DMS79 treated with DMSO at 0.1 percent for 48 hours (cell line): ENCODE results near the gene ADGRA1.
"Not testable (repeated sequence)": the region's sequence is repeated elsewhere in the genome, so short reads cannot be mapped to it uniquely, and the experiment has no call there.

Experiments
- DNase-seq: peaks from one replicate; lab custom pipeline; 2025; lab: John Stamatoyannopoulos, UW

ADGRA1 gene

GRCh38 chr10:133143546-133143945 lies 55.8 kb downstream of the ADGRA1 start:
- DNase-seq = no peak

- no peak for DNase-seq
These were observed 57.0 kb downstream of the ADGRA1 start for GRCh38 chr10:133144771-133145170.

DNA sequence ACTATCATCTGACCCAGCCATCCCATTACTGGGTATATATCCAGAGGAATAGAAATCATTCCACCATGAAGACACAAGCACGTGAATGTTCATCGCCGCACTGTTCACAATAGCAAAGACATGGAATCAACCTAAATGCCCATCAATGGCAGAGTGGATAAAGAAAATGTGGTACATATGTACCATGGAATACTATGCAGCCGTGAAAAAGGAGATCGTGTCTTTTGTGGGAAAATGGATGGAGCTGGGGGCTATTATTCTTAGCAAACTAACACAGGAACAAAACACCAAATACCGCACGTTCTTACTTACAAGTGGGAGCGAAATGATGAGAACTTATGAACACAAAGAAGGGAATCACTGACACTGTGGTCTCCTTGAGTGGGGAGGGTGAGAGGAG lies 62.5 kb downstream of the ADGRA1 start:
- DNase-seq = no peak

DNA sequence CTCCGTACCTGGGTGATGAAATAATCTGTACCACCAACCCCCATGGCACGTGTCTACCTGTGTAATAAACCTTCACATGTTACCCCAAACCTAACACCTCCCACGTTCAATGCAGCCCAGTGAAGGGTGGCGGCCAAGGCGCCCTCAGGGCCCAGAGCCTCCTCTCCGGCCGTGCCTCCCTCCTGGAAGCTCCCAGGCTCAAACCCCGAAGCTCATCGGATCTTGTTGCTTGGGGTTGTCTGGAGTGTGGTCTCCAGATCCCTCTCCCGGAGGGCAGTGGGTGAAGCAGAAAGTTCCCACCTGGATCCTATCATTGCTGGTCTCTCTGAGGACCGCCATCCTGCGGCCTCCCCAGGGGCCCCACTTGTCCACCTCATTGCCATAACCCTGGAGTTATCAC lies 62.9 kb downstream of the ADGRA1 start:
- no peak for DNase-seq

DNA sequence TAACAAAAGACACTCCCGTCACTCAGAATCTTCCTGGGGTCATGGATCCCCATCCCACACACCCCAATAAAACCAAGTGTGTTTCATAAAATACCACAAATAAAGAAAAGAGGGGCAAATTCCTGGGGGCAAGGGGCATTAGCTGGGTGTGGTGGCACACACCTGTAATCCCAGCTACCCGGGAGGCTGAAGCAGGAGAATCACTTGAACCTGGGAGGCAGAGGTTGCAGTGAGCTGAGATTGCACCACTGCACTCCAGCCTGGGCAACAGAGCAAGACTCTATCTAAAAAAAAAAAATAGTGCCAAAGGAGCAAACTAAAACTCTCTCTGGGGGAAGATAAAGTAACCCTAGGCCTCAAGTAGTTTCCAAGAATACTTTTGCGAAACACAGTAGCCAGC lies 63.3 kb downstream of the ADGRA1 start:
- not testable (repeated sequence) for DNase-seq

DNA sequence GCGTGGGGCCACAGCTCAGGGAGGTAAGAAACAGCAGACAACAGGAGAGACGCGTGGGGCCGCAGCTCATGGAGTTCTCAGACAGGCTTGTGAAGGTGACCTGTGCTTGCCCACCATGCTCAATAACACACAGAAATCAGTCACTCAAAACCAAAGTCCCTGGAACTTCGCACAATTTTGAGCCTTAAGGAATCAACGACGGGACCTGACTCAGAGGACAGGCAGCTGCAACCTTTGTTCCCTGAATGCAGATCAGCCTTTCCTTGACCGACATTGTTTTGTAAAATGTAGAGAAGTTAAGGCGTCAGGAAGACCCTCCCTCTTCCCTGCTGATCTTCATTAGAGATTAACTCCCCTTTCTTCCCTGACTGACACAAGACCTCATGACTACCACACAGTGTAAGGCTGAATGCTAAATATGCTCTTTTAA lies 63.8 kb downstream of the ADGRA1 start:
- DNase-seq = no peak

DNA sequence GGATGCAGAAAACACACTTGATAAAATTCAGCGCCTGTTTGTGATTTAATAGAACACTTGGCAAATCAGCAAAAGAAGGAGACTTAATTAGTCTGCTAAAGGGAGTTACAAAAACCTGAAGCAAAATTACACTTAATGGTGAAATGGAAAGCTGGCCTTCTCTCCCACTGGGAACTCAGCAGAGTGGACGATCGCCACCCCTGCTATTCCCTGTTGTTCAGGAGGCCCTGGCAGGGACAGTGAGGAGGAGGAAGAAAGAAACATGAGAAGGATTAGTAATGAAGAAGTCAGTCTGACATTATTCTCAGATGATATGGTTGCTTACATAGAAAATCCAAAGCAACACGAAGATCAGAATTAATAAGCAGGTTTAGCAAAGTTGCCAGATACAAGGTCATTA lies 66.7 kb downstream of the ADGRA1 start:
- no peak for DNase-seq

GRCh38 chr10:133154996-133155778 lies 67.5 kb downstream of the ADGRA1 start:
- no peak for DNase-seq

DNA sequence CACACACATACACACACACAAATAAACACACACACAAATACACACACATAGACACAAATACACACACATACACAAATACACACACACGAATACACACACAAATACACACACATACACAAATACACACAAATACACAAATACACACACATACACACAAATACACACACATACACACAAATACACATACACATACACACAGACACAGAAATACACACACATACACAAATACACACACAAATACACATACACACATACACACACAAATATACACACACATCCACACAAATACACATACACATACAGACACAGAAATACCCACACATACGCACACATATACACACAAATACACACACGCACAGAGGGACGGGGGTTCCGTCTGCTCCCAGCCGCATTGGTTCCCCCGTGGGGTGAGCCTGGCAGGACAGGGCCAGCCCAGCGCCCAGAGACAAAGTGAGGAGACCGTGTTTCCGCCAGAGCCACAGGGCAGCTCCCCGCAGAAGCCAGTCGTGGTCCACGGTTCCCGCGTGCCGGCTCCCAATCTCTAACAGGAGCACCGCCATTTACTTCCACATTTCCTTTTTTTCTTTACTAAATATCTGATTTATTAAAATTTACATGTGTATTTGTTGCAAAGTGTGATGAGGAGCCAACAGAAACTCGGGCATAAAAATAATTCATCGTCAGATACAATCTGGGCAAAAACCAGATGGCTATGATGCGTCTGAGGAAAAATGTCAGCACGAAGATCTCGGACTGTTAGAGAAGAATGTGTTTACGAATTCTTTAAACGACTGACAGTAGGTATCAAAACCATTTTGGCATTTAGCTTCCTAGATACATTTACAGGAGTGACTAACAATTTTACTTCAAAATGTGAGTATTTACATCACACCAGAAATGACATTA lies 69.2 kb downstream of the ADGRA1 start:
- DNase-seq = no peak

DNA sequence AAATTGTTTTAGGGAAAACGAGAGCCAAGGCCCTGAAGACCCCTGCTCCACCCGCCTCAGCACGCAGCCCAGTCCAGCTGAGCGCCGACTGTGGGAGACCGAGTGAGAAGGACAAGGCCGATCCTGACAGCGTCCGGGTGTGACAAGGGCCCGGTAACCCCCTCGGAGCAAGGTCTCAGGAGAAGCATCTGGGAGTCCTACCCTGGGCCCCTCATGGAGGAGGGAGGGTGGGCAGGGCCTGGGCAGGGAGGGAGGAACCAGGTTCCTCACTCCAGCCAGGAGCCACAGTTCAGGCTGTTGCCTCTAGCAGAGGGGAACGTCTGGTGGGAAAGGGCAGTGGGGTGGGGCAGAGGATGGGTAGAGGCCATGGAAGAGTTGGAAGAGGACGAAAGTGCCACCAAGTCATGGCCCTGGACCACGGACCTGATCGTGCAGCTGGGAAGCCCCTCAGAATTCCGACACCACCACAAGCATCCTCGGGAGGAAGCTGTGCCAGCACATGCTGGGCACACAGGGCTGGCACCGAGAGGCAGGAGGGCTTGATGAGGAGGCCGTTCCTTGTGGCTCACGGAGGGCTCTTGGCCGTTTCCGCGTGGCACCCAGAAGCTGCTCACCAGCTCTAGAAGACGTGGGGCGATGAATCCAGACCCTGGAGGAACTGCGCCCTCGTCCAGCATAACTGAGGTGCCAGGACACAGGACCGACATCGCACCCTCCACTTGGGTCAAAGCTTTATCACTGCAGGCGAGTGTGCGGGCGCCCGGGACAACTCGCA lies 70.1 kb downstream of the ADGRA1 start:
- DNase-seq = no peak

- no peak for DNase-seq
These were observed 70.7 kb downstream of the ADGRA1 start for GRCh38 chr10:133158437-133158755.

- peak; percentile 33 for DNase-seq
These were observed 71.3 kb downstream of the ADGRA1 start for GRCh38 chr10:133158756-133159610.

- no peak for DNase-seq
These were observed 71.9 kb downstream of the ADGRA1 start for GRCh38 chr10:133159611-133159949.

DNA sequence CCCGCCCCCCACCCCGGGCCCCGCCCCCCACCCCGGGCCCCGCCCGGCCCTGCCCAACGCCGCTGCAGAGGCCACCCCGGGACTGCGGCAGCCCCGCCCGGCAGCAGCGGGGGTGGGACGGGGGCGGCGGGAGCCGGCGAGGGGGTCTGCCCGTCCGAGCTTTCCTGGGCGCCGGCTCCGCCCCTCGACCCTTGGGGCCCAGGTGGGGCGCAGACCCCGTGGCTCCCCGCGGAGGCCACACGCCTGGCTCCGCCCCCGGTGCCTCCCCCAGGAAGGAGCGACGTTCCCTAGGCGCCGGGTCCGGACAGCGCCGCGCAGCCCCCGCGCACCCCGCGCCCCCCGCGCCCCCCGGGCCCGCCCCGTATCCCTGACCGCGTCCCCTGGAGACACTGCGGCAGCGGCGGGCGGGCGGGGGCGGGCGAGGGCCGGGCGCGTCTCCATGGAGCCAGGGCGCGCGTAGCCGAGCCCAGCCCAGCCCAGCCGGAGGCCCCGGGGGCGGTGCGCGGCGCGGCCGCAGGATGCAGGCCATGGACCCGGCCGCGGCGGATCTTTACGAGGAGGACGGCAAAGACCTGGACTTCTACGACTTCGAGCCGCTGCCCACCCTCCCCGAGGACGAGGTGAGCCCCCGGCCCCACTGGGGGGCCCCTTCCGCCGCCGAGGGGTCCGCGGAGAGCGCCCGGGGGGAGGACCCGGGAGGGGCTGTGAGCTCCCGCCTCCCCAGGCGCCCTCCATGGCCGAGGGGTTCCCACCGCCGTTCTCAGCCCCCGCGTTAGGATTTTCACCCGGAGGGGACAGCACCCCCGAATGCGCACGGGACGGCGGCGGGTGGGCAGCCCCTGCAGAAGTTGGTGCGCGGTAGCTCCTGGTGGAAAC lies 72.5 kb downstream of the ADGRA1 start, which contains the start of gene KNDC1:
TSS of gene KNDC1 (plus strand) at position 270 of the 876 bp plus-strand sequence. CDS start at position 519, 249 bp downstream.
- DNase-seq = no peak

GRCh38 chr10:133160826-133161471 lies 73.2 kb downstream of the ADGRA1 start:
- DNase-seq = no peak

DNA sequence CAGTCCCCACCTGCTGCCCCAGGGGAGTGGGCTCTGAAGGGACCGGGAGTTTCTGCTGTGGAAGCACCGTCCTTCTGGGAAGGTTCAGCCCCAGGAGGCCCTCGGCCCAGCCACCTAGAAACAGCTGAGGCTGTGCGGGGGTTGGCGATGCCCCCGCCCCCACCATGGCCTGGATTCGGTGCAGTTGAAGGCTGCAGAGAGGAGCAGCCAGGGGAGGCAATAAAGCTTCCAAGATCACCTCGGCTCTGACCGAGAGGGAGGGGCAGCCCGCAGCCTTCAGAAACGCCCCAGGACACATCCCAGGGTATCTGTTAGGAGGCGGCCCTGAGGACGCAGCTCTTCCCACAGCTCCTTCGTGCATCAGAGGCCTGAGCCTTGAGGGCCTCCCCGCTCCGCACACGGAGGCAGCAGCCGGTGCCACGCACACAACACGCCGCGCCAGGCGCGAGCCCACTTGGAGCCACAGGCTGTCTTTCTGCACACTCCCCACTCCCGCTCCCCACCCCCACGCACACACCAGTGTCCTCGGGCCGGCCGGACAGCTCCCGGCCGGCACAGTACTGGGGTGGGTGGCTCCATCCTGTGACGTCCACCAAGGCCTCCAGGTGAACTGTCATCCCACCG lies 73.9 kb downstream of the ADGRA1 start:
- DNase-seq = no peak

GRCh38 chr10:133162178-133162909 lies 74.6 kb downstream of the ADGRA1 start:
- DNase-seq = no peak

DNA sequence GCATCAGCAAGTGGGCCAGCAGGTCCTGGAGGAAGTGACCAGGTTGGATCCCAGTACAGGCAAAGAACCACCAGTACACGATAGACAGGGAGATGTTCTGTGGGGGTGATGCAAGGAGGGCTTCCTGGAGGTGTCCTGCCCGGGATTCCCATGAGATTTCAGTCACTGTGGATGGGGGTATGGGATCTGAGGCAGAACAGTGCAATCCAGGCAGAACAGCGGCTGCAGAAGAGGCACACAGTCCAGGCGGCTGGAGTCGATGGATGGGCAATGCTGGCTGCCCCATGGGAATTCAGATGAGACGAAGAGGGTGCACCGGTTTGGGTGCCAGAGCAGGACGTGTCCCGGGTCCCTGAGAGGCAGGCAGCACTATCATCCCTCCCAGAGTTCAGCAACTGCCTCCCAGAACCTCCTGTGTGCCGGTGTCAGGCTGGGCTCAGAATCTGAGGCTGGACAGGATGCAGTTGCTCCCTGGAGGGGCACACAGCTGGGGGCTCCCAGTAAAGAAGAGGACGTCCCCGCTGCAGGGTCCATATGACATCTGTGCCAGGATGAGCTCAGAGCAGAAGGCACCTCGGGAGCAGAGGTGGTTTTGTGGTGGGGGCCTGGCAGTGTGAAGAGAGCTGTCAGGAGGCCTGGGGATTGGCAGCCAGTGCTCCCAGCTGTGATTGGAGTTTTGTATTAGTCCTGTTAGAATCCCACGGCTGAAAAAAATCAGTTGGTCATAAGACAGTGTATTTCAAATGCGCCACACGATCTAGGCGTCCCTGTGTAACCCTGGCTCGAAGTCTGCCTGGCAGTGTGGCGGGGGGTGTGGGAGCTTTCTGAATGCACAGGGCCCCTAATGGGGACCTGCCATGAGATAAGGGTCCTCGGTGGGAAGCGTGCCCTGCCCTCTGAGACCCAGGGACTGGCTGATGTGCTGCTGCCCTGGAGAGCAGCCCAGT lies 75.5 kb downstream of the ADGRA1 start:
- no peak for DNase-seq
